HepG2 (cell line): Measurements from ENCODE around the gene PIMREG. TPM values are rescaled to one million over a fixed set of nuclear protein-coding genes. Genes with fewer than 3 reads are reported as not detected.
A peak's percentile ranks its signal among the peaks of the same experiment; 100 is the strongest.

ENCODE experiments used
- AGO1 ChIP-seq: fragments of 200-400 bp; formaldehyde crosslinking; IDR thresholded peaks from 2 replicates; pipeline ENCODE4 v1.6.1; 2017; ENCODE audit warnings: mild to moderate bottlenecking, low read depth, low read length, moderate library complexity; ENCODE audit not compliant: poor library complexity, severe bottlenecking
- DDIT3 ChIP-seq: sonication (generic); formaldehyde crosslinking; IDR thresholded peaks from 2 replicates; pipeline ENCODE4 v1.4.0; 2020; ENCODE audit warnings: mild to moderate bottlenecking, missing genetic modification reagents
- ETV6 ChIP-seq: sonication (generic); formaldehyde crosslinking; conservative IDR thresholded peaks from 2 replicates; pipeline ENCODE4 v1.4.0; 2020; ENCODE audit warnings: missing genetic modification reagents
- FOXJ3 ChIP-seq: sonication (generic); formaldehyde crosslinking; IDR thresholded peaks from 2 replicates; pipeline ENCODE4 v1.4.0; 2020; ENCODE audit warnings: missing genetic modification reagents, mild to moderate bottlenecking, borderline replicate concordance
- JUN ChIP-seq: sonication (generic); formaldehyde crosslinking; IDR thresholded peaks from 2 replicates; pipeline ENCODE4 v1.4.0; 2020; ENCODE audit warnings: mild to moderate bottlenecking, missing genetic modification reagents
- KDM4B ChIP-seq: sonication (generic); formaldehyde crosslinking; IDR thresholded peaks from 2 replicates; pipeline ENCODE4 v1.4.0; 2020; ENCODE audit warnings: missing genetic modification reagents
- MIER2 ChIP-seq: IDR thresholded peaks from 2 replicates; pipeline ENCODE4 v1.6.1; 2016; ENCODE audit warnings: missing biosample characterization, missing genetic modification reagents
- NFKB2 ChIP-seq: sonication (generic); formaldehyde crosslinking; IDR thresholded peaks from 2 replicates; pipeline ENCODE4 v1.4.0; 2020; ENCODE audit warnings: missing genetic modification reagents, borderline replicate concordance
- PCBP1 ChIP-seq: fragments of 200-400 bp; formaldehyde crosslinking; IDR thresholded peaks from 2 replicates; pipeline ENCODE4 v1.6.1; 2017; ENCODE audit warnings: mild to moderate bottlenecking, low read depth, low read length, borderline replicate concordance
- PLRG1 ChIP-seq: fragments of 450-650 bp; conservative IDR thresholded peaks from 2 replicates; pipeline ENCODE4 v1.6.1; 2016
- PPARG ChIP-seq: conservative IDR thresholded peaks from 2 replicates; pipeline ENCODE4 v1.6.1; 2016; ENCODE audit warnings: missing biosample characterization, missing genetic modification reagents
- SP4 ChIP-seq: sonication (generic); formaldehyde crosslinking; IDR thresholded peaks from 2 replicates; pipeline ENCODE4 v1.8.1; 2023; ENCODE audit warnings: mild to moderate bottlenecking, missing genetic modification reagents
- STAT6 ChIP-seq: sonication (generic); formaldehyde crosslinking; IDR thresholded peaks from 2 replicates; pipeline ENCODE4 v1.4.0; 2020; ENCODE audit warnings: missing genetic modification reagents, mild to moderate bottlenecking, borderline replicate concordance
- YY1 ChIP-seq: IDR thresholded peaks from 2 replicates; pipeline ENCODE4 v1.6.1; 2011; ENCODE audit warnings: low read length, low read depth, moderate library complexity, mild to moderate bottlenecking; ENCODE audit not compliant: insufficient read depth, insufficient replicate concordance
- ZBTB38 ChIP-seq: sonication (generic); formaldehyde crosslinking; IDR thresholded peaks from 2 replicates; pipeline ENCODE4 v1.5.1; 2020; ENCODE audit warnings: mild to moderate bottlenecking, missing genetic modification reagents
- ZFP36 ChIP-seq: fragments of 150-350 bp; IDR thresholded peaks from 2 replicates; pipeline ENCODE4 v1.6.1; 2018; ENCODE audit warnings: borderline replicate concordance, low read length, low read depth; ENCODE audit not compliant: partially characterized antibody
- ZFP82 ChIP-seq: sonication (generic); formaldehyde crosslinking; IDR thresholded peaks from 2 replicates; pipeline ENCODE4 v1.5.1; 2020; ENCODE audit warnings: mild to moderate bottlenecking, missing genetic modification reagents, borderline replicate concordance
- ZNF17 ChIP-seq: sonication (generic); formaldehyde crosslinking; IDR thresholded peaks from 2 replicates; pipeline ENCODE4 v1.5.0; 2020; ENCODE audit warnings: mild to moderate bottlenecking, missing genetic modification reagents
- ZNF292 ChIP-seq: sonication (generic); formaldehyde crosslinking; IDR thresholded peaks from 2 replicates; pipeline ENCODE4 v1.8.1; 2022; ENCODE audit warnings: mild to moderate bottlenecking, low read depth, missing genetic modification reagents, borderline replicate concordance
- ZNF720 ChIP-seq: sonication (generic); formaldehyde crosslinking; IDR thresholded peaks from 2 replicates; pipeline ENCODE4 v1.4.0; 2020; ENCODE audit warnings: missing genetic modification reagents
- ZNF766 ChIP-seq: sonication (generic); formaldehyde crosslinking; IDR thresholded peaks from 2 replicates; pipeline ENCODE4 v1.5.0; 2020; ENCODE audit warnings: missing genetic modification reagents, borderline replicate concordance
- ZNF776 ChIP-seq: sonication (generic); formaldehyde crosslinking; IDR thresholded peaks from 2 replicates; pipeline ENCODE4 v1.4.0; 2020; ENCODE audit warnings: mild to moderate bottlenecking, missing genetic modification reagents
- ZNF782 ChIP-seq: sonication (generic); formaldehyde crosslinking; IDR thresholded peaks from 2 replicates; pipeline ENCODE4 v1.4.0; 2020; ENCODE audit warnings: missing genetic modification reagents, mild to moderate bottlenecking, borderline replicate concordance
- polyA plus RNA-seq, 8 experiments: library from polyadenylated mRNA; depleted of rRNA in 3 of 8; stranded (reverse) in 7 of 8; unstranded in 1 of 8; fragments of >200 nt; fragmentation: Illumina TruSeq in 4 of 8; extraction: Trizol in 4 of 8; gene quantifications; 2 replicates each; pipeline versions ENCODE4 v1.2.1 to v1.2.3, GENCODE V29; 2011 to 2016; ENCODE audit warnings: low read depth in 4 of 8, missing spikeins in 1 of 8, mixed read lengths in 1 of 8; ENCODE audit not compliant: insufficient read depth in 1 of 8
- total RNA-seq, 5 experiments: library from RNA; depleted of rRNA; stranded (reverse); fragments of >200 nt; fragmentation: Illumina TruSeq; extraction: Trizol; gene quantifications; 2 replicates each; pipeline ENCODE4 v1.2.3, GENCODE V29; 2016; ENCODE audit warnings: low read depth in 1 of 5
- TF ChIP-seq, protein P1 (sequence below): sonication (generic); formaldehyde crosslinking; IDR thresholded peaks from 2 replicates; pipeline ENCODE4 v1.4.0; 2020; ENCODE audit warnings: missing genetic modification reagents
- TF ChIP-seq, protein P2 (sequence below): sonication (generic); formaldehyde crosslinking; IDR thresholded peaks from 2 replicates; pipeline ENCODE4 v1.4.0; 2020; ENCODE audit warnings: missing genetic modification reagents

Gene PIMREG
- total and polyA plus RNA-seq, 2 of the 13 experiments (the other 11 are each of a cell fraction or from before 2014, with no cell fraction given) = 15.6 to 30.3 TPM

DNA sequence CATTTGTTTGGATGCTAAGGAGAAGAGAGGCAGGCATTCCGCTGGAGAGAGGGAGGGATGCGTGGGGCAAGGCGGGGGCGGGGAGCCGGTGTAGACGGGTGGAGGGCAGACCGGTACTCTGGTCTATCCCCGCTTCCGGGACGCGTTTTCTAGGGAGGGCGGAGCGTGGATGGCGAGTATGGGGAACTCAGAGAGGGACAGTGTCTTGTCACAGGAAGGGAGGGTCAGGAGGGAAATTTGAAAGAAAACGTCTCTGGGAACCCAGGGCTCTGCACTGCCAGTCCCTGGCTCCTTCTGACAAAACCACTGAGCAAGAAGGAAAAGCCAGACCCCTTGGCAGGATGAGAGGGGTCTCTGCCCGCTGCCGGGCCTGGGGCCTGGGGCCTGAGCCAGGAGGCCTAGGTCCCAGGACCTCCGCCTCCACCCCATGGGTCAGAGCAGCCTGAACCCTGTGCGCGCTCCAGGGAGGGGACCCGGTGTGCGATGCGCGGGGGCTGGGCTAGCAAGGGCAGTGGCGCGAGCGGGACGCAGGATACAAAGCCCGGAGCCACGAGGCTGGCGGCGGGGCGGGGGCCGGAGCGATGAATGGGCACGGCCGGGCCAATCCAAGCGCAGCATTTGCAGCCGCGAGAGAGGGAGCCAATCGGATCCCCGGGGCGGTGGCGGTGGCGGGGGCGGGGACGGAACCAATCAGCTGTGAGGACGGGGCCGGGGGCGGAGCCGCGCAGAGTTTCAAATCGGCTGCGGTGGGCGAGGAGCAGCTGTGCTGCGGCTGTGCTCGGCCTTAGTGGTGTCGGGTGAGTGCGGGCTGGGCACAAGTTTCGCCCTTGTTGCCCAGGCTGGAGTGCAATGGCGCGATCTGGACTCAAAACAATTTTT lies at the start of gene PIMREG (continued):
- TF ChIP-seq ZNF766 (CRISPR knock-in tag) (no peak), SP4 (CRISPR knock-in tag) (peak; percentile 83), KDM4B (CRISPR knock-in tag) (no peak), STAT6 (CRISPR knock-in tag) (no peak), DDIT3 (no peak), ZNF776 (no peak), MIER2 (CRISPR knock-in tag) (0 out of 2 replicates have a peak, but pooled peaks have one; percentile 14), ZFP82 (CRISPR knock-in tag) (no peak), ZNF782 (0 out of 2 replicates have a peak, but pooled peaks have one; percentile 64), YY1 (peak; percentile 19), ZFP36 (no peak), ZNF292 (CRISPR knock-in tag) (no peak), ETV6 (CRISPR knock-in tag) (no peak), FOXJ3 (CRISPR knock-in tag) (no peak), JUN (CRISPR knock-in tag) (0 out of 2 replicates have a peak, but pooled peaks have one; percentile 44), ZBTB38 (0 out of 2 replicates have a peak, but pooled peaks have one; percentile 1), NFKB2 (peak; percentile 93), PPARG (peak; percentile 44), PLRG1 (no peak), ZNF720 (no peak), PCBP1 (no peak), ZNF17 (no peak), AGO1 (no peak)
- TF ChIP-seq, protein P1, sequence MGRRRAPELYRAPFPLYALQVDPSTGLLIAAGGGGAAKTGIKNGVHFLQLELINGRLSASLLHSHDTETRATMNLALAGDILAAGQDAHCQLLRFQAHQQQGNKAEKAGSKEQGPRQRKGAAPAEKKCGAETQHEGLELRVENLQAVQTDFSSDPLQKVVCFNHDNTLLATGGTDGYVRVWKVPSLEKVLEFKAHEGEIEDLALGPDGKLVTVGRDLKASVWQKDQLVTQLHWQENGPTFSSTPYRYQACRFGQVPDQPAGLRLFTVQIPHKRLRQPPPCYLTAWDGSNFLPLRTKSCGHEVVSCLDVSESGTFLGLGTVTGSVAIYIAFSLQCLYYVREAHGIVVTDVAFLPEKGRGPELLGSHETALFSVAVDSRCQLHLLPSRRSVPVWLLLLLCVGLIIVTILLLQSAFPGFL = no peak
- TF ChIP-seq, protein P2, sequence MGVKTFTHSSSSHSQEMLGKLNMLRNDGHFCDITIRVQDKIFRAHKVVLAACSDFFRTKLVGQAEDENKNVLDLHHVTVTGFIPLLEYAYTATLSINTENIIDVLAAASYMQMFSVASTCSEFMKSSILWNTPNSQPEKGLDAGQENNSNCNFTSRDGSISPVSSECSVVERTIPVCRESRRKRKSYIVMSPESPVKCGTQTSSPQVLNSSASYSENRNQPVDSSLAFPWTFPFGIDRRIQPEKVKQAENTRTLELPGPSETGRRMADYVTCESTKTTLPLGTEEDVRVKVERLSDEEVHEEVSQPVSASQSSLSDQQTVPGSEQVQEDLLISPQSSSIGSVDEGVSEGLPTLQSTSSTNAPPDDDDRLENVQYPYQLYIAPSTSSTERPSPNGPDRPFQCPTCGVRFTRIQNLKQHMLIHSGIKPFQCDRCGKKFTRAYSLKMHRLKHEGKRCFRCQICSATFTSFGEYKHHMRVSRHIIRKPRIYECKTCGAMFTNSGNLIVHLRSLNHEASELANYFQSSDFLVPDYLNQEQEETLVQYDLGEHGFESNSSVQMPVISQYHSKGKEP = no peak
